Activated CD4-positive, alpha-beta T cell treated with anti-CD3 and anti-CD28 coated beads for 4 hours (primary cell): ENCODE data around the gene UTS2R.
A peak's percentile ranks its signal among the peaks of the same experiment; 100 is the strongest.
"Not testable (repeated sequence)": the region's sequence is repeated elsewhere in the genome, so short reads cannot be mapped to it uniquely, and the experiment has no call there.

Experiments used
- DNase-seq, 2 donors: peaks; one replicate each; pipeline ENCODE4 v3.0.0-alpha.2; 2020

UTS2R gene

GRCh38 chr17:82334622-82335394 is 36.8 kb upstream of the UTS2R start:
- DNase-seq = no peak

DNA sequence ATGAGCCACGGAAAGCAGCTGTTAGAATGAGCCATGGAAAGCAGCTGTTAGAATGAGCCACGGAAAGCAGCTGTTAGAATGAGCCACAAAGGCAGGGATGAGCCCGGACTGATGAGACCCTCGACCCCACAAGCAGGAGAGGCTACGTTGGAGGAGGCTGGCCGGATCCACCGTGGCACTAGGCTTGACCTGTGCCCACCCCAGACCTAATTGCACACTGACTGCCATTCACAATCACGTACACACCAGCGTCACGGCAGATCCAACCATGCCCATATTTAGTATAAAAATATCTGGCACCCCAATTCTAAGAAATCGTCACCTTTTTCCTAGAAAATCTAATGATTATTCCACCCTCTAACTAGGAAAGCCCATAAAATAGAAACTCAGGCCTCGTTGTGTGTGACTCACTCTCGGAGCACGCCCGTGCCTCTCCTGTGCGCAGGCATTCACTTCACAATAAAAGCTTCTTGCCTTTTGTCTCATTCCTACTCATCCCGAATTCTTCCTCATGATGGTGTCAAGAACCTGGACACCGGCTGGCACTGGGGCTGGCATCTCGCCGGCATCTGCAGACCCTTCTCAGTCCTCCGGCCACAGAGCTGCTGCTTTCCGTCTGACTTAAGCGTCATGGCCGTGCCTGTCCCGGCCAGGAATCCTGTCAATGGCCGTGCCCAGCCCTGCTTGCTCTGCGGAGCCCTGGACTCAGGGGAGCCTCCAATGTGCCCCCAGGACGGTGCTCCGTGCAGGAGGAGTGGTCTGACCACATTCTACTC is 32.5 kb upstream of the UTS2R start:
- no peak for DNase-seq

DNA sequence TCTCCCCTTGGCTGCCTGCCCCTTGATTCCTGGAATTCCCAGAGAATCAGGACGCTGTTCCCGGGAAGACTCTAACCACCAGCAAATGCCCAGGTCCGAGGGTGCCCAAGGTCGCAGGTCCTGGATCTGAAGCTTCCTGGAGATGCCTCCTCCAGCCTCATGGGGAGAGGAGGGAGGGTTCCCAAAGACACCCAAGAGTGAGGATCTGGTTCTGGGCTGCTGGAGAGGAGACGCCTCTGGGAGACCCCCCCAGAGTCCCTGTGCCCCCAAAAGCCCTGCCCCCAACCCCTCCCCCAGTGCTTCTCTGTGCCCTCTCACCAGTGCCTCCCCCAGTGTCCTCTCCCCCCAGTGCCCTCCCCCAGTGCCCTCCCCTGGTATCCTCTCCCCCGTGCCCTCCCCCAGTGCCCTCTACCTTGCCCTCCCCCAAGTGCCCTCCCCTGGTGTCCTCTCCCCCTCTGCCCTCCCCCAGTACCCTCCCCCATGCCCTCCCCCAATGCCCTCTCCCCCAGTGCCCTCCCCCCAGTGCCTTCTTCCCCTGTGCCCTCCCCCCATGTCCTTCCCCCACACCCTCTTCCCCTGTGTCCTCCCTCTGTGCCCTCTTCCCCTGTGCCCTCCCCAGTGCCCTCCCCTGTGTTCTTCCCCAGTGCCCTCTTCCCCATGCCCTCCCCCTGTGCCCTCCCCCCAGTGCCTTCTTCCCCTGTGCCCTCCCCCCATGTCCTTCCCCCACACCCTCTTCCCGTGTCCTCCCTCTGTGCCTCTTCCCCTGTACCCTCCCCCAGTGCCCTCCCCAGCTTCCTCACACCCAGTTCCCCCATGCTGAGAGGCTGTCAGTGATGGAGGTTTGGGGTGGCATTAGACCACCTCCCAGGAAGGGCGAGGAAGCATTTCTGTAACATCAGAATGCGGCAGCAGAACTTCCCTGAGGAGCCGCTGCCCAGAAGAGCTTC is 31.7 kb upstream of the UTS2R start:
- no peak for DNase-seq

- no peak for DNase-seq
These were observed 29.0 kb upstream of the UTS2R start for GRCh38 chr17:82342361-82343079.

DNA sequence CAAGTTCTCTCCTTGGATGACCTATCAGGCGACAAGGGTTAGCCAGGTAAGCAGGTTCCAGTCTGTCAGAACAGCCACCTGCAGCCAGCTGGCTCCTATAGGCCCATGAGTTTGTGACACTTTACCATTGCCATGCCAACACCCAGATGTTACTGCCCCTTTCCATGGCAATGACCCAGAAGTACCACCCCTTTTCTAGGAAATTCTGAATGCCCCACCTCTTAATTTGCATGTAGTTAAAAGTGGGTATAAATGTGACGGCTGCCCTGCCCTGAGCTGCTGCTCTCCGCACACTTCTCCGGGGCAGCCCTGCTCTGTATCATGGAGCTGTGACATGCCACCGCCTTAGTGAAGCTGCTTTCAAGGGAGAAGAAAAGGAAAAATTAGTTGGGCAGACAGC is 28.0 kb upstream of the UTS2R start:
- no peak for DNase-seq

DNA sequence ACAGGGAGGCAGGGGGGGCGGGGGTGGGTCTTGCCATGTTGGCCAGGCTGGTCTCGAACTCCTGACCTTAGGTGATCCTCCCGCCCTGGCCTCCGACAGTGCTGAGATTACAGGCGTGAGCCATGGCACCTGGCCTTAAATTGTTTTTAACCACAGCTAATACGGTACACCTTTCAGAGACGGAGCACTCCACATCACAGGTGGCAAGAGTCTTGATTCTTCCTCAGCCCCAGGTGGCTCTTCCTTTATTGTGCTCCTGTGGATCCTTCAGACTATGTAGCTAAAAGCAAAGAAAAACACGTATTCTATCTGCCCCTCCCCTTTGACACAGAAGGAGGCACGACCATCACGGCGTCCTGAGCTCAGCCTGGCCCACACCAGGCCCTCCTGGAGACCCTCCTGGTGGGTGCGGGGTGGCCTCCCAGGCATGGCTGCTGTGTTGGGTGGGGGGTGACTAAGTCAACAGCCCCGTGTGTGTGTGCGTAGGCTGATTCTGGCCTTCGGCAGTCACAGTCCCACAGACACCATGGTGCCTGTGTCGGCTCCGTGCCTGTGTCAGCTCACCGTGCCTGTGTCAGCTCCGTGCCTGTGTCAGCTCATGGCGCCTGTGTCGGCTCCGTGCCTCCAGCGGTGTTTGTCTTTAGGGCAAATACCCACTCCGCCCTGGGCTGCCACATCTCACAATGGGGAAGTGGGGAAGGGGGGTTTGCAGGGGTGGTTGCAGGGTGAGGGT is 27.2 kb upstream of the UTS2R start:
- no peak for DNase-seq

DNA sequence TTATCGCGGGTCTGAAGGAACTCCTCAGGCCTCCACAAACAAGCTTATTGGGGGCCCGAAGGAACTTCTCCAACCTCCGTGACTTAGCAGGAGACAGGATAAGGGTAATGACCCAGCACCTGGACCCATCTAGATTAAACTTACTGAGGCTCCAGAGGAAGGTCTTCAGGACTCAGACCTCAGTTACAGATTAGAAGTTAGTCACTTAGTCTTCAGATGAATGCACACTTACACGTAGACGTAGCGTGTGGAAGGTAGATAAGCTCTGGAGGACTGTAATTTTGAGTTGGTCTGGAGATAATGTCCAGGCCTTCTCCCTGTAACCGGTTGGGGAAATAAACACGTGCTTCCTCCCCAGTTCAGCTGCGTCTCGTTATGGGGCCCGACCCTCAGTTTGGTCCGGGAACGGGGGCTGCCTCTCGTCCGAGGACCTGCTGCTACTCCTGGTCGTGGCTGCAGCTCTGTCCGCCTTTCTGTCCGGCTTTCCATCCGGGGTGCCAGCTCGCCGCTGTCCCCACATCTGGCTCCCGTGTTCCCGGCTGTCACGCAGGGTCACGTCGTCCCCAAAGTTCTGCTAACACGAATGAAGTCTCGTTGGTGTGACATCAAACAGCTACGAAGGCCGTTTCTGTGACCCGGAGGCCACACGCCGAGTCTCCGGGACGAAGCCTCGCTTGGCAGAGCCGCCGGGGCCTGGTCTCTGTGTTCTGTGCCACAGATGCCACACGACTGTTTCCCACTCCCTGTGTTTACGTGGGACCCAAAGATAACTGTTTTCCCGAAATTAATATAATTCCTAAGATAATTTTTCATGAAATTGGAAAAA is 26.2 kb upstream of the UTS2R start:
- DNase-seq = no peak

DNA sequence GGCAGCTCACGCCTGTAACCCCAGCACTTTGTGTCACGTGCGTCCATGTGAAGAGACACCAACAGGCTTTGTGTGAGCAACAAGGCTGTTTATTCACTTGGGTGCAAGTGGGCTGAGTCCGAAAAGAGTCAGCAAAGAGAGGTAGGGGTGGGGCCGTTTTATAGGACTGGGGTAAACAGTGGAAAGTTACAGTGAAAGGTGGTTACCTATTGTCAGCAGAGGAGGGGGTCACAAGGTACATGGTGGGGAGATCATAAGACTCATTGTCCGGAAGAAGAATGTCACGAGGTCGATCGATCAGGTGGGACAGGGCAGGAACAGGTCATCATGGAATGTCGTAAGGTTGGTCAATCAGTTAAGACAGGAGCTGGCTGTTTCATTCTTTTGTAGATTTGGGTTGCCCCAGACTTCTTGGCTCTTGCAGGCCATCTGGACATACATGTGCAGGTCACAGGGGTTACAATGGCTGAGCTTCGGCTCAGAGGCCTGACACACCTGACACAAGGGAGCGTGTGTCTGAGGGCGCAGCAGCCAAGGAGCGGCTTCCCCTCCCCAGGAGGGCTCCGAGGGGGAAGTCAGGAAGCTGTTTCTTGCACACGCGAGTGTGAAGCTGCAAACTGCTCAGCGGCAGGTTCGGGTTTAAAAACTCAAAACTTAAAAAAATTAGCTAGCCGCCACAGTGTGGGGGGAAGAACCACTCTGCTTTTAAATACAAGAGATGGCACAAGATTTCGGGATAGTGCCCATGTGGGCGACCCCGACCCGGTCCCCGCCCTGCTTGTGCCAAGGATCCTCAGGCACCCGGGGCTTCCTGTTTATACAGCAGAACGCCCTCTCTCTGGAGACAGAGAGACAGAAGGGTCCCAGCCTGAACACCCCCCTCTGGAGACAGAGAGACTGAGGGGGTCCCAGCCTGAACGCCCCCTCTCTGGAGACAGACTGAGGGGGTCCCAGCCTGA is 24.9 kb upstream of the UTS2R start:
- DNase-seq = no peak

DNA sequence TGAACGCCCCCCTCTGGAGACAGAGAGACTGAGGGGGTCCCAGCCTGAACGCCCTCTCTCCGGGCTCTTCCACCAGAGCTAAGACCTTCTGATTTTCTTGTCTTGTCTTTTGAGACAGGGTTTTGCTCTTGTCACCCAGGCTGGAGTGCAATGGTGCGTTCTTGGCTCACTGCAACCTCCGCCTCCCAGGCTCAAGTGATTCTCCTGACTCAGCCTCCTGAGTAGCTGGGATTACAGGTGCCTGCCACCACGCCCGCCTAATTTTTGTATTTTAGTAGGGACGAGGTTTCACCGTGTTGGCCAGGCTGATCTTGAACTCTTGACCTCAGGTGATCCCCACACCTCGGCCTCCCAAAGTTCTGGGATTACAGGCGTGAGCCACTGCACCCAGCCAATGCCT is 23.6 kb upstream of the UTS2R start:
- not testable (repeated sequence) for DNase-seq

- DNase-seq = no peak
These were observed 23.1 kb upstream of the UTS2R start for GRCh38 chr17:82348434-82348833.

- DNase-seq = no peak
These were observed 22.7 kb upstream of the UTS2R start for GRCh38 chr17:82348866-82349265.

GRCh38 chr17:82349287-82349701 is 22.3 kb upstream of the UTS2R start:
- DNase-seq = no peak

GRCh38 chr17:82350182-82351030 is 21.2 kb upstream of the UTS2R start:
- peak; percentile 33 to 40 for DNase-seq

- no peak for DNase-seq
These were observed 20.3 kb upstream of the UTS2R start for GRCh38 chr17:82351254-82351712.

DNA sequence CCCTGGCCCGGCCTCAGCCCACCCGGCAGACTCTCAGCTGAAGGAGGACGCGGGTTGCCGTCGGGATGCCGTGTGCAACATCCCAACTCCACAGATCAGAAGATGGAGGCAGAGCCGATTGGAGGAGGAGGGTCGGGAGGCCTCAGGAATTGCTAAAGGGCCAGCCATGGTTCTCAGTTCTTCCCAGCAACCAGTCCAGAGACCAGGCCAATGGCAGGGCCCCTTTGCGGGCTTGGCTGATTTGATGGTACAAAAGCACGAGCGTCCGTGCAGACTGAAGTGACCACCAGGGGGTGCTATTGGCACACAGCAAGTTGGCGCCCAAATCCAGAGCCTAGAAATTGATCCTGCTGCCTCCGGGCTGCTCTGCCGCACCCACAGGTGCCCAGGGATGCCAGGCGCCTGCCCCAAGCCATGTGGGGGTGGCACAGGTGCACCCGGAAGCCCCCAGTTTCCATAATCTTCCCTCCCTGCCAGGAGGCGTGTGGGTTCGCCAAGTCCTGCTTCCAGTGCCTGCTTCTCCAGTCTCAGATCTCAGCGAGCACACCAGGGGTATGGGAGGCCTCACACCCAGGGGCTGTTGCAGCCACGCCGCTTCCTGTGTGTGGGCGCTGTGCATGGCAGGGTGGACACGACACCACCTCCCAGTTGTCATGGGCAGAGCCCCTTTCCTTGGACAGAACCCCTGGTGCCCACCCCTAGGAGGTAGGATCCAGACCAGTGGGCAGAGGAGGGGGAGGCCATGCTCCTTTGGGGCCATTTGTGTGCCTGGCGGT is 19.7 kb upstream of the UTS2R start:
- peak; percentile 83 to 85 for DNase-seq

DNA sequence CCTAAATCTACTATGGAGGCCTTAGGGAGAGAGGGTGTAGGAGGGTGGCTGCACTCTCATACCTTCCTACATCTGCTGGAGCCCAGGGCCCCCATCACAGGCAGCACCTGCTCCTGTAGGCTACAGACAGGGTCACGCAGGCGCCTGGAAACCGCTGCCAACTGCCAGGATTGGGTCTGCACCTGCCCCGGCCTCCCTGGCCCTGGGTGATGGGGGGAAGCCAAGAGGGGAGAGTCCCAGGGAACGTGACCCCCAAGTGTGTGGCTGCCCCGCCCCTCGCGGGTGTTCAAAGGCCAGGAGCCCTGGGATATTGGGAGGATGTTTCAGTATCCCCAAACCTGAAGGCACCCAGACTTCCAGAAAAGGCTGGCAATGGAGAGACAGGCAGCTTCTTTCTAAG is 18.1 kb upstream of the UTS2R start:
- no peak for DNase-seq

DNA sequence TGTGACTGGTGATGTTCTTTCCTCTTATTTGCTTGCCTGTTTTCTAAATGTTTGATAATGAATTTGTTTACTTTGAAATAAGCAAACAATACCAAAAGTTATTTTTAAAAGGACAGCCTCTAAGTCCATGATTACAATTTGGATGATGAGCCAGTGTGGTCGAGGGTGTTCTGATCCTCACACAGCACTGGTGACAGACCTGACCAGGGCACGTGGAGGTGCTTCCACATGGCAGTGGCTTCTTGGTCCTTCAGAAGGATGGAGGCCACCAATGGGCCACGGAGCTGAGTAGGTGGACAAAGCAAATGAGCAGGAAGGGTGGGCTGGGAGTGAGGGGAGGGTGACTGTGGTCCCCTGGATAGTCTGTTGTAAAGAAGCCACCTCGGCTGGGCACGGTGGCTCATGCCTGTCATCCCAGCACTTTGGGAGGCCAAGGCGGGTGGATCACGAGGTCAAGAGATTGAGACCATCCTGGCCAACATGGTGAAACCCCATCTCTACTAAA is 16.7 kb upstream of the UTS2R start:
- no peak for DNase-seq
